HL-60 (cell line): ENCODE results near the gene NCAPD3.
A peak's percentile ranks its signal among the peaks of the same experiment; 100 is the strongest.

Source experiments
- DNase-seq, 2 experiments: peaks; one replicate each; pipeline ENCODE4 v3.0.0-alpha.2; 2010 to 2020; ENCODE audit warnings: low read depth in 1 of 2, low spot score in 1 of 2
- H3K27ac ChIP-seq: fragments of 250-450 bp; sonication (Bioruptor Pico); replicated peaks from 2 replicates; pipeline ENCODE4 v1.5.1; 2020; ENCODE audit warnings: mild to moderate bottlenecking, moderate library complexity
- H3K27me3 ChIP-seq: fragments of 250-450 bp; sonication (Bioruptor Pico); 2 replicates; pipeline ENCODE4 v1.5.1; 2021; ENCODE audit warnings: mild to moderate bottlenecking, moderate library complexity; ENCODE audit not compliant: insufficient read depth, poor library complexity, severe bottlenecking
- H3K4me3 ChIP-seq: replicated peaks from 2 replicates; pipeline ENCODE4 v1.5.1; 2011; ENCODE audit warnings: mild to moderate bottlenecking, control low read depth, low read length; ENCODE audit not compliant: insufficient read depth
- CTCF ChIP-seq: IDR thresholded peaks from one replicate; pipeline ENCODE4 v1.5.1; 2011; ENCODE audit warnings: low read length, control low read depth, inconsistent platforms; ENCODE audit not compliant: insufficient read depth
- GABPA ChIP-seq: IDR thresholded peaks from 2 replicates; pipeline ENCODE4 v1.6.1; 2012; ENCODE audit warnings: low read depth
- POLR2AphosphoS5 ChIP-seq: IDR thresholded peaks from 2 replicates; pipeline ENCODE4 v1.6.1; 2012; ENCODE audit warnings: low read depth
- SPI1 ChIP-seq: IDR thresholded peaks from 2 replicates; pipeline ENCODE4 v1.6.1; 2012; ENCODE audit warnings: low read depth, mild to moderate bottlenecking, borderline replicate concordance
- long read RNA-seq: library from polyadenylated mRNA; unstranded; transcript quantifications from one replicate; pipeline ENCODE4 v2.0.0, GENCODE V29; 2020
- TF ChIP-seq, protein P1 (sequence below): IDR thresholded peaks from 2 replicates; pipeline ENCODE4 v1.6.1; 2012; ENCODE audit warnings: low read depth; ENCODE audit not compliant: insufficient replicate concordance

Gene NCAPD3, protein sequence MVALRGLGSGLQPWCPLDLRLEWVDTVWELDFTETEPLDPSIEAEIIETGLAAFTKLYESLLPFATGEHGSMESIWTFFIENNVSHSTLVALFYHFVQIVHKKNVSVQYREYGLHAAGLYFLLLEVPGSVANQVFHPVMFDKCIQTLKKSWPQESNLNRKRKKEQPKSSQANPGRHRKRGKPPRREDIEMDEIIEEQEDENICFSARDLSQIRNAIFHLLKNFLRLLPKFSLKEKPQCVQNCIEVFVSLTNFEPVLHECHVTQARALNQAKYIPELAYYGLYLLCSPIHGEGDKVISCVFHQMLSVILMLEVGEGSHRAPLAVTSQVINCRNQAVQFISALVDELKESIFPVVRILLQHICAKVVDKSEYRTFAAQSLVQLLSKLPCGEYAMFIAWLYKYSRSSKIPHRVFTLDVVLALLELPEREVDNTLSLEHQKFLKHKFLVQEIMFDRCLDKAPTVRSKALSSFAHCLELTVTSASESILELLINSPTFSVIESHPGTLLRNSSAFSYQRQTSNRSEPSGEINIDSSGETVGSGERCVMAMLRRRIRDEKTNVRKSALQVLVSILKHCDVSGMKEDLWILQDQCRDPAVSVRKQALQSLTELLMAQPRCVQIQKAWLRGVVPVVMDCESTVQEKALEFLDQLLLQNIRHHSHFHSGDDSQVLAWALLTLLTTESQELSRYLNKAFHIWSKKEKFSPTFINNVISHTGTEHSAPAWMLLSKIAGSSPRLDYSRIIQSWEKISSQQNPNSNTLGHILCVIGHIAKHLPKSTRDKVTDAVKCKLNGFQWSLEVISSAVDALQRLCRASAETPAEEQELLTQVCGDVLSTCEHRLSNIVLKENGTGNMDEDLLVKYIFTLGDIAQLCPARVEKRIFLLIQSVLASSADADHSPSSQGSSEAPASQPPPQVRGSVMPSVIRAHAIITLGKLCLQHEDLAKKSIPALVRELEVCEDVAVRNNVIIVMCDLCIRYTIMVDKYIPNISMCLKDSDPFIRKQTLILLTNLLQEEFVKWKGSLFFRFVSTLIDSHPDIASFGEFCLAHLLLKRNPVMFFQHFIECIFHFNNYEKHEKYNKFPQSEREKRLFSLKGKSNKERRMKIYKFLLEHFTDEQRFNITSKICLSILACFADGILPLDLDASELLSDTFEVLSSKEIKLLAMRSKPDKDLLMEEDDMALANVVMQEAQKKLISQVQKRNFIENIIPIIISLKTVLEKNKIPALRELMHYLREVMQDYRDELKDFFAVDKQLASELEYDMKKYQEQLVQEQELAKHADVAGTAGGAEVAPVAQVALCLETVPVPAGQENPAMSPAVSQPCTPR (N-terminal part only)
- long read RNA-seq, full-length matches to known transcripts = 145 of 229 reads
- long read RNA-seq, partial matches to known transcripts = 46 of 229 reads
- long read RNA-seq, other reads (novel, unspliced or antisense) = 38 of 229 reads

- no peaks in the 10 kb centered on the region for H3K27me3 ChIP-seq
- peak within 1 kb of the TSS; percentile 93 for H3K27ac ChIP-seq
- TF ChIP-seq, protein P1, sequence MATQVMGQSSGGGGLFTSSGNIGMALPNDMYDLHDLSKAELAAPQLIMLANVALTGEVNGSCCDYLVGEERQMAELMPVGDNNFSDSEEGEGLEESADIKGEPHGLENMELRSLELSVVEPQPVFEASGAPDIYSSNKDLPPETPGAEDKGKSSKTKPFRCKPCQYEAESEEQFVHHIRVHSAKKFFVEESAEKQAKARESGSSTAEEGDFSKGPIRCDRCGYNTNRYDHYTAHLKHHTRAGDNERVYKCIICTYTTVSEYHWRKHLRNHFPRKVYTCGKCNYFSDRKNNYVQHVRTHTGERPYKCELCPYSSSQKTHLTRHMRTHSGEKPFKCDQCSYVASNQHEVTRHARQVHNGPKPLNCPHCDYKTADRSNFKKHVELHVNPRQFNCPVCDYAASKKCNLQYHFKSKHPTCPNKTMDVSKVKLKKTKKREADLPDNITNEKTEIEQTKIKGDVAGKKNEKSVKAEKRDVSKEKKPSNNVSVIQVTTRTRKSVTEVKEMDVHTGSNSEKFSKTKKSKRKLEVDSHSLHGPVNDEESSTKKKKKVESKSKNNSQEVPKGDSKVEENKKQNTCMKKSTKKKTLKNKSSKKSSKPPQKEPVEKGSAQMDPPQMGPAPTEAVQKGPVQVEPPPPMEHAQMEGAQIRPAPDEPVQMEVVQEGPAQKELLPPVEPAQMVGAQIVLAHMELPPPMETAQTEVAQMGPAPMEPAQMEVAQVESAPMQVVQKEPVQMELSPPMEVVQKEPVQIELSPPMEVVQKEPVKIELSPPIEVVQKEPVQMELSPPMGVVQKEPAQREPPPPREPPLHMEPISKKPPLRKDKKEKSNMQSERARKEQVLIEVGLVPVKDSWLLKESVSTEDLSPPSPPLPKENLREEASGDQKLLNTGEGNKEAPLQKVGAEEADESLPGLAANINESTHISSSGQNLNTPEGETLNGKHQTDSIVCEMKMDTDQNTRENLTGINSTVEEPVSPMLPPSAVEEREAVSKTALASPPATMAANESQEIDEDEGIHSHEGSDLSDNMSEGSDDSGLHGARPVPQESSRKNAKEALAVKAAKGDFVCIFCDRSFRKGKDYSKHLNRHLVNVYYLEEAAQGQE = peak; percentile 66
- TF ChIP-seq SPI1 = peak; percentile 55; the same call in 1 of the 2 replicates
- no peak for TF ChIP-seq CTCF
- TF ChIP-seq POLR2AphosphoS5 = peak; percentile 92
- TF ChIP-seq GABPA = 0 out of 2 replicates have a peak, but pooled peaks have one; percentile 14
- DNase-seq = peak; percentile 90 to 98
- H3K4me3 ChIP-seq = peak within 1 kb of the TSS; percentile 90
These were observed at the start of gene NCAPD3, which contains the start of gene VPS26B for GRCh38 chr11:134223836-134224709. TSS of gene NCAPD3 (minus strand) at chr11:134223967. CDS start at chr11:134223926, 41 bp downstream. TSS of gene VPS26B (plus strand) at chr11:134224671. CDS start at chr11:134225123, 452 bp downstream.

GRCh38 chr11:134273317-134273712 is 49.5 kb upstream of the NCAPD3 start:
- H3K27ac ChIP-seq = no peak overlapping the region
- no peak for DNase-seq
- peaks cover 54% of the 10 kb centered on the region for H3K27me3 ChIP-seq
- no peak for TF ChIP-seq POLR2AphosphoS5
- no peak for TF ChIP-seq GABPA
- TF ChIP-seq CTCF = no peak
- TF ChIP-seq, protein P1 = no peak
- TF ChIP-seq SPI1 = no peak
- H3K4me3 ChIP-seq = no peak overlapping the region
